K562 (cell line): Measurements from ENCODE around the gene CELF4. TPM values are rescaled to one million over a fixed set of nuclear protein-coding genes. Genes with fewer than 3 reads are reported as not detected.

Source experiments
- ATAC-seq: fragments of 200-7000 bp; cut with Tn5 transposase; 3 replicates; pipeline ENCODE4 v1.9.1; 2020; ENCODE audit warnings: moderate library complexity
- BruUV-seq: library from RNA; stranded (reverse); fragments of 400-500 nt; replicated peaks from 2 replicates; lab custom pipeline; 2021; lab: Mats Ljungman, UMichigan
- CTCF ChIA-PET: fragments of 300-600 bp; formaldehyde crosslinking; extraction: SDS; loops from one replicate; lab custom pipeline; 2021; ENCODE audit warnings: low intra/inter-chr PET ratio; lab: Yijun Ruan, JAX
- POLR2A ChIA-PET: fragments of 300-600, 350-650 bp; sonication (Branson Sonifier 250); formaldehyde crosslinking; extraction: SDS; loops from one replicate; lab custom pipeline; 2021; ENCODE audit warnings: antibody characterized with exemption, inconsistent platforms; lab: Yijun Ruan, JAX
- DNase-seq, 4 experiments: peaks; one replicate each; pipeline versions ENCODE4 v3.0.0 to v3.0.0-alpha.2; 2011 to 2018; ENCODE audit warnings: low spot score in 3 of 4, mixed read lengths in 3 of 4; ENCODE audit errors: extremely low read depth in 1 of 4
- FAIRE-seq: peaks from 2 replicates; lab custom pipeline; 2011; peaks lifted over from hg19 to GRCh38; lab: Jason Lieb, UNC
- H2AFZ ChIP-seq: 2 replicates; pipeline ENCODE4 v1.6.0; 2011; ENCODE audit warnings: low read depth, low read length, control low read depth, inconsistent platforms
- H3K27ac ChIP-seq: fragments of 200-600 bp; 3 replicates; pipeline ENCODE4 v1.8.0; 2011; ENCODE audit warnings: low read depth, mild to moderate bottlenecking, control low read depth, inconsistent platforms, low read length, moderate library complexity, mixed read lengths; ENCODE audit errors: extremely low read depth
- H3K27me3 ChIP-seq, 2 experiments: fragments of 300-600 bp in 1 of 2; 2 replicates in 1 of 2; 3 replicates in 1 of 2; pipeline versions ENCODE4 v1.6.0 to v1.8.0; 2011; ENCODE audit warnings: inconsistent platforms in 2 of 2, low read length in 2 of 2, mild to moderate bottlenecking in 1 of 2, mixed read lengths in 1 of 2, moderate library complexity in 1 of 2; ENCODE audit not compliant: control insufficient read depth in 2 of 2, insufficient read depth in 2 of 2
- H3K36me3 ChIP-seq: fragments of 300-600 bp; 3 replicates; pipeline ENCODE4 v1.8.0; 2011; ENCODE audit warnings: mild to moderate bottlenecking, low read length, inconsistent platforms; ENCODE audit not compliant: control insufficient read depth, insufficient read depth
- H3K4me1 ChIP-seq, 2 experiments: fragments of 200-600 bp in 1 of 2; replicated peaks in 1 of 2; 2 replicates in 1 of 2; 3 replicates in 1 of 2; pipeline versions ENCODE4 v1.5.1 to v1.8.0; 2011; ENCODE audit warnings: inconsistent platforms in 2 of 2, low read length in 2 of 2, mild to moderate bottlenecking in 1 of 2, mixed read lengths in 1 of 2, moderate library complexity in 1 of 2; ENCODE audit not compliant: control insufficient read depth in 2 of 2, insufficient read depth in 2 of 2
- H3K4me2 ChIP-seq: 2 replicates; pipeline ENCODE4 v1.6.1; 2011; ENCODE audit warnings: low read length, control low read depth, inconsistent platforms, mixed read lengths; ENCODE audit not compliant: insufficient read depth
- H3K4me3 ChIP-seq: fragments of 200-600 bp; sonication (generic), shearing (Covaris generic); 2 replicates; pipeline ENCODE4 v1.5.1; 2016; ENCODE audit warnings: control low read depth, inconsistent platforms
- H3K79me2 ChIP-seq: fragments of 200-600 bp; 3 replicates; pipeline ENCODE4 v1.8.0; 2011; ENCODE audit warnings: low read length, inconsistent platforms; ENCODE audit not compliant: control insufficient read depth, insufficient read depth
- H3K9ac ChIP-seq, 2 experiments: 2 replicates each; pipeline versions ENCODE4 v1.6.0 to v1.6.1; 2011; ENCODE audit warnings: low read depth in 2 of 2, low read length in 2 of 2, control low read depth in 1 of 2, inconsistent platforms in 1 of 2, mild to moderate bottlenecking in 1 of 2, mixed read lengths in 1 of 2; ENCODE audit not compliant: insufficient read depth in 1 of 2
- H3K9me1 ChIP-seq: one replicate; pipeline ENCODE4 v1.6.0; 2011; ENCODE audit warnings: inconsistent platforms, mild to moderate bottlenecking, low read length, moderate library complexity; ENCODE audit not compliant: control insufficient read depth, insufficient read depth
- H3K9me3 ChIP-seq: replicated peaks from 2 replicates; pipeline ENCODE4 v1.5.1; 2011; ENCODE audit warnings: low read depth, low read length, inconsistent platforms; ENCODE audit not compliant: control insufficient read depth, insufficient read depth
- H4K20me1 ChIP-seq: replicated peaks from 2 replicates; pipeline ENCODE4 v1.6.1; 2011; ENCODE audit warnings: low read length, inconsistent platforms, mixed read lengths; ENCODE audit not compliant: control insufficient read depth, insufficient read depth
- CTCF ChIP-seq, 3 experiments: IDR thresholded peaks in 2 of 3; conservative IDR thresholded peaks in 1 of 3; 2 replicates each; pipeline ENCODE4 v1.5.1; 2011 to 2012; ENCODE audit warnings: low read length in 3 of 3, mild to moderate bottlenecking in 3 of 3, control low read depth in 2 of 3, improper control_type of control experiment in 1 of 3, inconsistent platforms in 1 of 3, low read depth in 1 of 3, mixed read lengths in 1 of 3, moderate library complexity in 1 of 3; ENCODE audit not compliant: insufficient read depth in 2 of 3
- FOSL1 ChIP-seq: fragments of 200-800 bp; sonication (Bioruptor generic); conservative IDR thresholded peaks from 2 replicates; pipeline ENCODE4 v1.6.1; 2016; ENCODE audit warnings: missing genetic modification characterization, missing compliant biosample characterization
- HDAC3 ChIP-seq: fragments of 450-650 bp; IDR thresholded peaks from 2 replicates; pipeline ENCODE4 v1.6.1; 2018; ENCODE audit warnings: borderline replicate concordance, mild to moderate bottlenecking, moderate library complexity; ENCODE audit not compliant: partially characterized antibody
- SMAD3 ChIP-seq: fragments of 450-650 bp; formaldehyde crosslinking; conservative IDR thresholded peaks from 2 replicates; pipeline ENCODE4 v1.4.0; 2020; ENCODE audit warnings: mild to moderate bottlenecking
- SMC3 ChIP-seq: conservative IDR thresholded peaks from 2 replicates; pipeline ENCODE4 v1.6.1; 2011; ENCODE audit warnings: low read depth, low read length, improper control_type of control experiment; ENCODE audit not compliant: insufficient read depth
- TSC22D4 ChIP-seq: fragments of 450-650 bp; IDR thresholded peaks from 2 replicates; pipeline ENCODE4 v1.6.1; 2016; ENCODE audit warnings: missing genetic modification characterization, missing biosample characterization, control low read depth
- ZFP36 ChIP-seq: fragments of 150-350 bp; IDR thresholded peaks from 2 replicates; pipeline ENCODE4 v1.6.1; 2018; ENCODE audit warnings: low read length, low read depth; ENCODE audit not compliant: partially characterized antibody
- ZNF699 ChIP-seq: fragments of 250-450 bp; sonication (Bioruptor Pico); IDR thresholded peaks from 2 replicates; pipeline ENCODE4 v1.8.0; 2021; ENCODE audit warnings: mild to moderate bottlenecking, moderate library complexity; ENCODE audit not compliant: insufficient replicate concordance
- WGBS: fragments of 100-300 bp; shearing (Covaris generic); methylation state at CpG from one replicate; pipeline ENCODE4 v1.1.6; 2016; ENCODE audit warnings: low coverage, mixed read lengths; ENCODE audit not compliant: insufficient coverage; ENCODE audit errors: missing lambda C conversion rate; 5-methylcytosine and 5-hydroxymethylcytosine counted together
- in situ Hi-C: fragments of 300-500 bp; cut with MboI; formaldehyde crosslinking; loops from 4 replicates; pipeline ENCODE4 v1.15.0; 2018; ENCODE audit warnings: inconsistent platforms, mixed read lengths
- intact Hi-C: fragments of 100-400 bp; cut with micrococcal nuclease; formaldehyde crosslinking; loops from 2 replicates; pipeline ENCODE4 v1.14.2; 2022
- polyA plus RNA-seq, 8 experiments: library from polyadenylated mRNA; depleted of rRNA in 4 of 8; stranded (reverse) in 5 of 8; unstranded in 3 of 8; fragments of >200 nt; fragmentation: Nextera tagmentation in 2 of 8; fragmentation: Illumina TruSeq in 1 of 8; extraction: Ambion mirVana in 2 of 8; extraction: Trizol in 1 of 8; gene quantifications; 2 replicates each; pipeline versions ENCODE4 v1.2.1 to v1.2.3, GENCODE V29; 2011 to 2014; ENCODE audit warnings: inconsistent platforms in 1 of 8, missing spikeins in 1 of 8
- total RNA-seq, 7 experiments: library from RNA; depleted of rRNA in 6 of 7; stranded (reverse); fragments of >200 nt in 6 of 7; fragmentation: Illumina TruSeq in 2 of 7; extraction: Trizol in 2 of 7; gene quantifications; 2 replicates each; pipeline versions ENCODE4 v1.2.1 to v1.2.3, GENCODE V29; 2011 to 2021; ENCODE audit warnings: low replicate concordance in 1 of 7
- TF ChIP-seq, protein P1 (sequence below): sonication (generic); formaldehyde crosslinking; IDR thresholded peaks from 2 replicates; pipeline ENCODE4 v1.8.1; 2023; ENCODE audit warnings: mild to moderate bottlenecking, missing genetic modification reagents

The CELF4 gene
- total and polyA plus RNA-seq, 9 of the 15 experiments (the other 6 are each of a cell fraction or from before 2014, with no cell fraction given), result 0.04 to 0.24 (median 0.07) TPM; not detected in 3

- ATAC-seq (peak; percentile 91), FAIRE-seq (peak; percentile 57), DNase-seq (peak; percentile 68 to 78 (median 74))
- in situ Hi-C loops (no loop called here), intact Hi-C loops (loop anchor here (5.0 to 10.0 kb wide), 2 partner anchors 155 to 212 kb away; no protein-coding TSS in a partner anchor)
- no peaks in the 10 kb centered on the region for H3K9me1 ChIP-seq
- no peak overlapping the region for H3K27ac ChIP-seq
- peaks cover 0 to 44% of the 10 kb centered on the region in 2 experiments; a peak in 3 of 5 replicates for H3K27me3 ChIP-seq
- ChIA-PET CTCF (no interaction called here), POLR2A (interaction anchor here (0.5 to 1.0 kb wide), 2 partner anchors 20 to 60 kb away, joined by 3 read pairs; no protein-coding TSS in a partner anchor)
- WGBS, result 9% methylated on average over 13 of the region's 15 CpGs
- peaks cover 0 to 8% of the 10 kb centered on the region in 2 experiments; a peak in 1 of 5 replicates for H3K4me1 ChIP-seq
- no peak overlapping the region for H2AFZ ChIP-seq
- no peak overlapping the region for H3K4me2 ChIP-seq
- no TSS peak for BruUV-seq
- no peaks in the 10 kb centered on the region for H3K9me3 ChIP-seq
- no peaks in the 10 kb centered on the region for H3K79me2 ChIP-seq
- H4K20me1 ChIP-seq, result no peaks in the 10 kb centered on the region; the same call in none of the 2 replicates
- no peaks in the 10 kb centered on the region for H3K36me3 ChIP-seq
- H3K9ac ChIP-seq, result no peak overlapping the region
- H3K4me3 ChIP-seq, result no peak overlapping the region
- TF ChIP-seq ZFP36 (no peak), SMAD3 (CRISPR knock-in tag) (no peak), ZNF699 (no peak), HDAC3 (no peak), SMC3 (peak; percentile 46), CTCF (IDR thresholded peaks at IDR 0.05 in 2 of 3, conservative IDR thresholded peaks at IDR 0.05 in 1 of 3; ENCODE audit: insufficient read depth in 2 of 3, low read depth in 1 of 3, low read length in 3 of 3) (peak; percentile 77 to 94 (median 85)), FOSL1 (tag) (no peak), TSC22D4 (tag) (no peak)
- TF ChIP-seq, protein P1, sequence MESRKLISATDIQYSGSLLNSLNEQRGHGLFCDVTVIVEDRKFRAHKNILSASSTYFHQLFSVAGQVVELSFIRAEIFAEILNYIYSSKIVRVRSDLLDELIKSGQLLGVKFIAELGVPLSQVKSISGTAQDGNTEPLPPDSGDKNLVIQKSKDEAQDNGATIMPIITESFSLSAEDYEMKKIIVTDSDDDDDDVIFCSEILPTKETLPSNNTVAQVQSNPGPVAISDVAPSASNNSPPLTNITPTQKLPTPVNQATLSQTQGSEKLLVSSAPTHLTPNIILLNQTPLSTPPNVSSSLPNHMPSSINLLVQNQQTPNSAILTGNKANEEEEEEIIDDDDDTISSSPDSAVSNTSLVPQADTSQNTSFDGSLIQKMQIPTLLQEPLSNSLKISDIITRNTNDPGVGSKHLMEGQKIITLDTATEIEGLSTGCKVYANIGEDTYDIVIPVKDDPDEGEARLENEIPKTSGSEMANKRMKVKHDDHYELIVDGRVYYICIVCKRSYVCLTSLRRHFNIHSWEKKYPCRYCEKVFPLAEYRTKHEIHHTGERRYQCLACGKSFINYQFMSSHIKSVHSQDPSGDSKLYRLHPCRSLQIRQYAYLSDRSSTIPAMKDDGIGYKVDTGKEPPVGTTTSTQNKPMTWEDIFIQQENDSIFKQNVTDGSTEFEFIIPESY (CRISPR knock-in tag), result no peak
Measured at GRCh38 chr18:37322492-37323035, 243.0 kb downstream of the CELF4 start.
